ENCODE data around the gene MAMDC2. TPM values are rescaled to one million over a fixed set of nuclear protein-coding genes. Genes with fewer than 3 reads are reported as not detected.

The MAMDC2 gene
- total RNA-seq, 4 donors from 2014 or later: 8.9 to 24.7 (median 17.4) TPM

- H3K9me3 ChIP-seq: no peaks in the 10 kb centered on the region
- no peak for TF ChIP-seq POLR2A (IDR thresholded peaks at IDR 0.05)
- TF ChIP-seq CTCF (IDR thresholded peaks at IDR 0.05): no peak
- no peak overlapping the region for H3K4me3 ChIP-seq
- peaks cover 0 to 10% (median 0%) of the 10 kb centered on the region in 4 donors for H3K4me1 ChIP-seq
- H3K36me3 ChIP-seq: no peaks in the 10 kb centered on the region
- DNase-seq: no peak
- peak overlapping the region in 2 of 4 donors; percentile 52 to 76 for H3K27ac ChIP-seq
- H3K27me3 ChIP-seq: no peaks in the 10 kb centered on the region
Measured at GRCh38 chr9:70065572-70065971, 21.9 kb downstream of the MAMDC2 start.

- peak overlapping the region in 2 of 4 donors; percentile 52 to 76 for H3K27ac ChIP-seq
- H3K27me3 ChIP-seq: no peaks in the 10 kb centered on the region
- H3K4me1 ChIP-seq: peaks cover 0 to 10% (median 0%) of the 10 kb centered on the region in 4 donors
Measured at GRCh38 chr9:70066418-70066817, 22.8 kb downstream of the MAMDC2 start.

GRCh38 chr9:70066874-70067273, 23.2 kb downstream of the MAMDC2 start:
- H3K27me3 ChIP-seq: no peaks in the 10 kb centered on the region
- peak overlapping the region in 2 of 4 donors; percentile 52 to 76 for H3K27ac ChIP-seq
- H3K9me3 ChIP-seq: no peaks in the 10 kb centered on the region
- TF ChIP-seq CTCF (IDR thresholded peaks at IDR 0.05): no peak
- no peak for TF ChIP-seq POLR2A (IDR thresholded peaks at IDR 0.05)
- H3K36me3 ChIP-seq: no peaks in the 10 kb centered on the region
- DNase-seq: no peak
- peaks cover 0 to 10% (median 0%) of the 10 kb centered on the region in 4 donors for H3K4me1 ChIP-seq
- no peak overlapping the region for H3K4me3 ChIP-seq

More at GRCh38 chr9:70066418-70066817, 22.8 kb downstream of the MAMDC2 start:
- Histone ChIP-seq H3K4me3 (no peak overlapping the region), H3K36me3 (no peaks in the 10 kb centered on the region), H3K9me3 (no peaks in the 10 kb centered on the region)
- no peak for DNase-seq
- no peak for TF ChIP-seq POLR2A (IDR thresholded peaks at IDR 0.05)

GRCh38 chr9:70069704-70070103, 26.1 kb downstream of the MAMDC2 start:
- no peaks in the 10 kb centered on the region for H3K27me3 ChIP-seq
- H3K9me3 ChIP-seq: no peaks in the 10 kb centered on the region
- no peak overlapping the region for H3K4me3 ChIP-seq
- DNase-seq: no peak
- H3K4me1 ChIP-seq: peaks cover 0 to 19% (median 0%) of the 10 kb centered on the region in 4 donors
- TF ChIP-seq CTCF (IDR thresholded peaks at IDR 0.05) (no peak), POLR2A (IDR thresholded peaks at IDR 0.05) (no peak)
- H3K36me3 ChIP-seq: no peaks in the 10 kb centered on the region
- H3K27ac ChIP-seq: peak overlapping the region in 3 of 4 donors; percentile 1 to 76 (median 27)

- H3K27me3 ChIP-seq: no peaks in the 10 kb centered on the region
- no peaks in the 10 kb centered on the region for H3K36me3 ChIP-seq
- H3K4me3 ChIP-seq: no peak overlapping the region
- TF ChIP-seq CTCF (IDR thresholded peaks at IDR 0.05) (no peak), POLR2A (IDR thresholded peaks at IDR 0.05) (no peak)
- H3K27ac ChIP-seq: peak overlapping the region in 2 of 4 donors; percentile 55 to 76
- H3K4me1 ChIP-seq: peaks cover 0 to 31% (median 0%) of the 10 kb centered on the region in 4 donors
- no peak for DNase-seq
- no peaks in the 10 kb centered on the region for H3K9me3 ChIP-seq
Measured at GRCh38 chr9:70073193-70073592, 29.5 kb downstream of the MAMDC2 start.

GRCh38 chr9:70073756-70074155, 30.1 kb downstream of the MAMDC2 start:
- Histone ChIP-seq H3K4me1 (peaks cover 0 to 27% (median 0%) of the 10 kb centered on the region in 4 donors), H3K27ac (peak overlapping the region; percentile 16 to 76 (median 40)), H3K4me3 (no peak overlapping the region), H3K36me3 (no peaks in the 10 kb centered on the region), H3K27me3 (no peaks in the 10 kb centered on the region), H3K9me3 (no peaks in the 10 kb centered on the region)
- DNase-seq: no peak
- no peak for TF ChIP-seq POLR2A (IDR thresholded peaks at IDR 0.05)
- no peak for TF ChIP-seq CTCF (IDR thresholded peaks at IDR 0.05)

Measured in Peyer's patch (tissue), 4 donors.